GM19455 (cell line): ENCODE data around the gene ZNF69.

Experiments used
- ATAC-seq: cut with Tn5 transposase; IDR thresholded peaks from one replicate; pipeline ENCODE4 v1.9.1; 2021; ENCODE audit not compliant: unreplicated experiment

ZNF69 gene

DNA sequence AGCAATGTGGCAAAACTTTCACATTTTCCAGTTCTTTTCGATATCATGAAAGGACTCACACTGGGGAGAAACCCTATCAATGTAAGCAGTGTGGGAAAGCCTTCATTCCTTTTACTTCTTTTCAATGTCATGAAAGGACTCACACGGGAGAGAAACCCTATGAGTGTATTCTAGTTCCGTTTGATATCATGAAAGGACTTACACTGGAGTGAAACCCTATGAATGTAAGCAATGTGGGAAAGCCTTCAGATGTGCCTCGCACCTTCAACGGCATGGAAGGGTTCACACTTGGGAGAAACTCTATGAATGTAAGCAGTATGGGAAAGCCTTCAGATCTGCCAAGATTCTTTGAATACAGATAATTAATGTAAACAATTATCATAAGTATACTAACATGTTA lies 62.7 kb downstream of the ZNF69 start:
- no peak for ATAC-seq
